SK-N-SH (cell line): ENCODE results near the gene TLN1.

Source experiments
- CTCF ChIP-seq: fragments of 200-600 bp; sonication (generic); IDR thresholded peaks from 2 replicates; pipeline ENCODE4 v1.6.1; 2017; ENCODE audit warnings: antibody characterized with exemption, mild to moderate bottlenecking, moderate library complexity
- EP300 ChIP-seq, 2 experiments: IDR thresholded peaks; 2 replicates each; pipeline versions ENCODE4 v1.4.0 to v1.6.1; 2012; ENCODE audit warnings: borderline replicate concordance in 1 of 2, low read depth in 1 of 2, low read length in 1 of 2
- FOXM1 ChIP-seq: IDR thresholded peaks from 2 replicates; pipeline ENCODE4 v1.4.0; 2012; ENCODE audit warnings: low read depth, mild to moderate bottlenecking
- POLR2AphosphoS5 ChIP-seq: IDR thresholded peaks from 2 replicates; pipeline ENCODE4 v1.6.1; 2012; ENCODE audit warnings: low read depth, low read length
- REST ChIP-seq: IDR thresholded peaks from 2 replicates; pipeline ENCODE4 v1.6.1; 2012; ENCODE audit warnings: mild to moderate bottlenecking, low read depth, low read length, moderate library complexity
- SMC3 ChIP-seq: IDR thresholded peaks from 2 replicates; pipeline ENCODE4 v1.6.1; 2012; ENCODE audit warnings: low read depth, low read length, improper control_type of control experiment
- TCF12 ChIP-seq: IDR thresholded peaks from 2 replicates; pipeline ENCODE4 v1.4.0; 2012
- YY1 ChIP-seq: IDR thresholded peaks from 2 replicates; pipeline ENCODE4 v1.4.0; 2012; ENCODE audit warnings: low read depth, mild to moderate bottlenecking

- no peak for TF ChIP-seq POLR2AphosphoS5
- TF ChIP-seq CTCF = no peak
- TF ChIP-seq REST = no peak
- no peak for TF ChIP-seq YY1
- no peak for TF ChIP-seq EP300 (IDR thresholded peaks at IDR 0.05; ENCODE audit: borderline replicate concordance in 1 of 2, low read depth in 1 of 2, low read length in 1 of 2)
- TF ChIP-seq FOXM1 = no peak
- no peak for TF ChIP-seq TCF12
- no peak for TF ChIP-seq SMC3
Measured at GRCh38 chr9:35691757-35692301, 40.2 kb downstream of the TLN1 start.
